Measurements from ENCODE around the gene MRRF. TPM values are rescaled to one million over a fixed set of nuclear protein-coding genes. Genes with fewer than 3 reads are reported as not detected.
A peak's percentile ranks its signal among the peaks of the same experiment; 100 is the strongest.

Gene MRRF
- total RNA-seq, 1 donor from 2014 or later = 52.7 TPM

DNA sequence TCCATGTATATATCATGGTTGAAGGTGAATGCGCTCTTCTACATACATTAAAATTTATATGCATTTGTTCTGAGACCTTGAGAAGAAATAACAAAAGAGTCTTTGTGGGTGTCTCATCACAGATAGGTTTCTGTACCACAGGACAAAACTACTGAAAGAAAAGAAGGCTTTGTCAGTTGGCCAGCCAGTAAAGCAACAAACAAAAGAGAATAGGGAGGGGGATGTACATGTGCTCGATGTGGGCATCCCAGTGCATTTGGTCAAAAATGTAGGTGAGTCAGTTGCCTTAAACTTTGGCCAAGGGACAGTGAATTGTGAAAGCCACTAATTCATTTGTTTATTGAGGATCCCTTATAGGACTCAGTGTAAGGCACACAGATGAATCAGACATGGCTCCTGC lies 13.3 kb upstream of the MRRF start:
- Histone ChIP-seq H3K27me3 (ENCODE audit: control insufficient read depth, insufficient read depth, low read length) (no peaks in the 10 kb centered on the region), H3K4me3 (ENCODE audit: low read depth, low read length) (no peak overlapping the region), H3K36me3 (ENCODE audit: control insufficient read depth, insufficient read depth, low read length) (peaks cover 15% of the 10 kb centered on the region)
- no peak for TF ChIP-seq CTCF (IDR thresholded peaks at IDR 0.05; ENCODE audit: insufficient read depth, low read length, severe bottlenecking)
- FAIRE-seq = no peak
- no peak for DNase-seq (ENCODE audit: low read depth)

GRCh38 chr9:122252796-122253195 lies 11.9 kb upstream of the MRRF start:
- DNase-seq (ENCODE audit: low read depth) (no peak), FAIRE-seq (no peak)
- Histone ChIP-seq H3K27me3 (ENCODE audit: control insufficient read depth, insufficient read depth, low read length) (no peaks in the 10 kb centered on the region), H3K36me3 (ENCODE audit: control insufficient read depth, insufficient read depth, low read length) (peaks cover 8% of the 10 kb centered on the region), H3K4me3 (ENCODE audit: low read depth, low read length) (no peak overlapping the region)
- TF ChIP-seq CTCF (IDR thresholded peaks at IDR 0.05; ENCODE audit: insufficient read depth, low read length, severe bottlenecking) = no peak

DNA sequence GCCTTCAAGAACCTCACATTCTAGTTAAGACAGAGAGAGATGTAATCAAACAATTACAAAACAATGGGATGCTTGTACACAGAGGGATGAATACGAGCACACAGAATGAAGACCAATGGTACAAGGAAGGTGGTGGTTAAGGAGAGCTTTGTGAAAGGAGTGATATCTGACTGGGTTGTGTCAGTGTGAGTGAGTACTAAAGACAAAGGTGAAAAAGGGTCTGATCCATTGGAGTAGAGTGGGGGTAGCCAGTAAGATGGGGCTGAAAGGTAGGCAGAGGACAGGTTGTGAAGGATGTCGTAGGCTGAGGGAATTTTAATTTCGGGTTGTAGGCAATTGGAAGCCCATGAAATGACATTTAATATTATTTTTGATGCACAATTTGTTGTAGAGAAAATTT lies 9.9 kb upstream of the MRRF start:
- FAIRE-seq (no peak), DNase-seq (ENCODE audit: low read depth) (no peak)
- H3K36me3 ChIP-seq (ENCODE audit: control insufficient read depth, insufficient read depth, low read length) = peaks cover 8% of the 10 kb centered on the region
- H3K4me3 ChIP-seq (ENCODE audit: low read depth, low read length) = no peak overlapping the region
- H3K27me3 ChIP-seq (ENCODE audit: control insufficient read depth, insufficient read depth, low read length) = no peaks in the 10 kb centered on the region
- no peak for TF ChIP-seq CTCF (IDR thresholded peaks at IDR 0.05; ENCODE audit: insufficient read depth, low read length, severe bottlenecking)

DNA sequence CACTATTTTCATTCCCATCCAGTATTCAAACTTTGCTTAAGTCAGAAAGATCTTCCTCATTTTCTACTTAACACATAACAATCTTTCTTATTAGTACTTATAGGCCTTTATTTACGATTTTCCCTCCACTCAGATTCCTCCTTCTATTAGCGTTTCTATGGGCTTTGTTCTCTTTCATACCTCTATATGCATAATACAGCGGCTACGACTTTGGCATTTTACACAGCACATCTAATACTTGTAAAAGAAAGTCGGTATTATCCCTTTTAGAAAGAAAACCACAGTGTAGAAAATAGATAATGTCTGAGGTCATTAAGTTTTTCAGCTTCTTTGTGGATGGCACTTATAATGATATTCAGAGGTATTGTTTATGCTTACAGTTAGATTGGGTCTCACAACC lies 8.5 kb upstream of the MRRF start:
- FAIRE-seq (no peak), DNase-seq (ENCODE audit: low read depth) (no peak)
- Histone ChIP-seq H3K36me3 (ENCODE audit: control insufficient read depth, insufficient read depth, low read length) (peaks cover 8% of the 10 kb centered on the region), H3K27me3 (ENCODE audit: control insufficient read depth, insufficient read depth, low read length) (no peaks in the 10 kb centered on the region), H3K4me3 (ENCODE audit: low read depth, low read length) (no peak overlapping the region)
- no peak for TF ChIP-seq CTCF (IDR thresholded peaks at IDR 0.05; ENCODE audit: insufficient read depth, low read length, severe bottlenecking)

DNA sequence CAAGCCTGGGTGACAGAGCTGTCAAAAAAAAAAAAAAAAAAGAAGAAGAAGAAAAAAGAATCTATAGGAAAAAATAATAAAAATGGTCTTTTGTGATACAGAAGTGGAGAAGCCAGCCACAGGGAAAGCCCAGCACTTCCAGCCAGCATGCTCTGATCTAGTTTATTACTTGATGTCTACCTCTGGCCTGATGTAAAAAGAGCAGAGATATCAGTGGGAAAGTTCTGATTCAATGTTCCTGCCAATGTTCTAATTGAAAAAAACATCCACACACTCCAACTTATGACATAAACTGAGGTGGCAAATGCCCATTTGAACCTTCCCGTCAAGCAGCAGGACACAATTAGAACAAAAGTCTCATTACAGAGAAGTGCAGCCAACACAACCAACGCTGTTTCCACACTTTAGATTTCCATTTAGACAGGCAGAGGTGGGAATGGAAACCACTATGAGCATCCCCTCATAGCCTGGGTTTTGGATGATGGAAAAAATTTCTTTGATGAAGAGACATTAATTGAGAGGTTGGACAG lies 5.7 kb upstream of the MRRF start:
- FAIRE-seq (no peak), DNase-seq (ENCODE audit: low read depth) (no peak)
- H3K27me3 ChIP-seq (ENCODE audit: control insufficient read depth, insufficient read depth, low read length) = no peaks in the 10 kb centered on the region
- peaks cover 4% of the 10 kb centered on the region for H3K36me3 ChIP-seq (ENCODE audit: control insufficient read depth, insufficient read depth, low read length)
- H3K4me3 ChIP-seq (ENCODE audit: low read depth, low read length) = no peak overlapping the region
- no peak for TF ChIP-seq CTCF (IDR thresholded peaks at IDR 0.05; ENCODE audit: insufficient read depth, low read length, severe bottlenecking)

GRCh38 chr9:122261469-122261881 lies 3.2 kb upstream of the MRRF start:
- H3K36me3 ChIP-seq (ENCODE audit: control insufficient read depth, insufficient read depth, low read length) = peaks cover 3% of the 10 kb centered on the region
- FAIRE-seq (no peak), DNase-seq (ENCODE audit: low read depth) (peak; percentile 42)
- H3K27me3 ChIP-seq (ENCODE audit: control insufficient read depth, insufficient read depth, low read length) = no peaks in the 10 kb centered on the region
- TF ChIP-seq CTCF (IDR thresholded peaks at IDR 0.05; ENCODE audit: insufficient read depth, low read length, severe bottlenecking) = no peak
- H3K4me3 ChIP-seq (ENCODE audit: low read depth, low read length) = no peak overlapping the region
